GM23338 (cell line): ENCODE results near the gene FBXO24.

Experiments
- CTCF ChIP-seq, 2 experiments: fragments of 200-600 bp in 1 of 2; sonication (generic) in 1 of 2; conservative IDR thresholded peaks; 2 replicates each; pipeline versions ENCODE4 v1.5.1 to v1.6.1; 2016 to 2017; ENCODE audit warnings: antibody characterized with exemption in 2 of 2, low read depth in 2 of 2, mild to moderate bottlenecking in 2 of 2, moderate library complexity in 1 of 2
- EZH2 ChIP-seq: fragments of 200-600 bp; sonication (generic); IDR thresholded peaks from one replicate; pipeline ENCODE4 v1.8.0; 2017; ENCODE audit warnings: antibody characterized with exemption, mild to moderate bottlenecking, low read depth; ENCODE audit not compliant: unreplicated experiment
- EZH2phosphoT487 ChIP-seq: fragments of 200-600 bp; sonication (generic); IDR thresholded peaks from one replicate; pipeline ENCODE4 v1.8.1; 2018; ENCODE audit warnings: antibody characterized with exemption; ENCODE audit not compliant: unreplicated experiment
- JUNB ChIP-seq: IDR thresholded peaks from one replicate; pipeline ENCODE4 v1.6.1; 2016; ENCODE audit warnings: antibody characterized with exemption; ENCODE audit not compliant: unreplicated experiment
- REST ChIP-seq: IDR thresholded peaks from one replicate; pipeline ENCODE4 v1.6.1; 2018; ENCODE audit warnings: antibody characterized with exemption; ENCODE audit not compliant: unreplicated experiment

- TF ChIP-seq CTCF (conservative IDR thresholded peaks at IDR 0.05; ENCODE audit: low read depth in 2 of 2) (no peak), REST (no peak), EZH2phosphoT487 (no peak), EZH2 (no peak), JUNB (no peak)
Observed at GRCh38 chr7:100639995-100640516, 53.9 kb downstream of the FBXO24 start.
